GM18861 (cell line): ENCODE data around the gene CD300LG.
"Not testable (repeated sequence)": the region's sequence is repeated elsewhere in the genome, so short reads cannot be mapped to it uniquely, and the experiment has no call there.

Source experiments
- ATAC-seq: cut with Tn5 transposase; IDR thresholded peaks from one replicate; pipeline ENCODE4 v1.9.1; 2021; ENCODE audit not compliant: unreplicated experiment

The CD300LG gene

GRCh38 chr17:43846963-43847371, at the start of gene CD300LG:
Gene CD300LG, plus strand, starts transcription at chr17:43847176. Its CDS starts 41 bp downstream, at chr17:43847217.
- ATAC-seq = no peak

GRCh38 chr17:43798024-43798423, 49.0 kb upstream of the CD300LG start:
- not testable (repeated sequence) for ATAC-seq

- ATAC-seq = no peak
These were observed 47.9 kb upstream of the CD300LG start for GRCh38 chr17:43799047-43799446.

- no peak for ATAC-seq
These were observed 46.2 kb upstream of the CD300LG start for GRCh38 chr17:43800736-43801135.

GRCh38 chr17:43801844-43802243, 45.1 kb upstream of the CD300LG start:
- ATAC-seq = no peak

- no peak for ATAC-seq
These were observed 43.2 kb upstream of the CD300LG start for GRCh38 chr17:43803758-43804157.

- ATAC-seq = no peak
These were observed 41.9 kb upstream of the CD300LG start for GRCh38 chr17:43805117-43805516.

GRCh38 chr17:43808076-43808475, 38.9 kb upstream of the CD300LG start:
- ATAC-seq = no peak

- no peak for ATAC-seq
These were observed 37.9 kb upstream of the CD300LG start for GRCh38 chr17:43809121-43809520.

GRCh38 chr17:43810226-43810715, 36.7 kb upstream of the CD300LG start:
- ATAC-seq = no peak

- ATAC-seq = no peak
These were observed 36.2 kb upstream of the CD300LG start for GRCh38 chr17:43810823-43811222.

GRCh38 chr17:43812396-43813265, 34.3 kb upstream of the CD300LG start:
- no peak for ATAC-seq

GRCh38 chr17:43813386-43813785, 33.6 kb upstream of the CD300LG start:
- ATAC-seq = no peak

- ATAC-seq = no peak
These were observed 33.0 kb upstream of the CD300LG start for GRCh38 chr17:43814026-43814425.

- no peak for ATAC-seq
These were observed 32.3 kb upstream of the CD300LG start for GRCh38 chr17:43814714-43815113.

- no peak for ATAC-seq
These were observed 30.3 kb upstream of the CD300LG start for GRCh38 chr17:43816336-43817320.

- no peak for ATAC-seq
These were observed 29.1 kb upstream of the CD300LG start for GRCh38 chr17:43817826-43818225.

GRCh38 chr17:43818966-43819365, 28.0 kb upstream of the CD300LG start:
- no peak for ATAC-seq

- no peak for ATAC-seq
These were observed 26.2 kb upstream of the CD300LG start for GRCh38 chr17:43820759-43821158.

- ATAC-seq = no peak
These were observed 24.3 kb upstream of the CD300LG start for GRCh38 chr17:43822570-43823190.
